Measurements from ENCODE around the gene CXCL5.
"Not testable (repeated sequence)": the region's sequence is repeated elsewhere in the genome, so short reads cannot be mapped to it uniquely, and the experiment has no call there.

CXCL5 gene

DNA sequence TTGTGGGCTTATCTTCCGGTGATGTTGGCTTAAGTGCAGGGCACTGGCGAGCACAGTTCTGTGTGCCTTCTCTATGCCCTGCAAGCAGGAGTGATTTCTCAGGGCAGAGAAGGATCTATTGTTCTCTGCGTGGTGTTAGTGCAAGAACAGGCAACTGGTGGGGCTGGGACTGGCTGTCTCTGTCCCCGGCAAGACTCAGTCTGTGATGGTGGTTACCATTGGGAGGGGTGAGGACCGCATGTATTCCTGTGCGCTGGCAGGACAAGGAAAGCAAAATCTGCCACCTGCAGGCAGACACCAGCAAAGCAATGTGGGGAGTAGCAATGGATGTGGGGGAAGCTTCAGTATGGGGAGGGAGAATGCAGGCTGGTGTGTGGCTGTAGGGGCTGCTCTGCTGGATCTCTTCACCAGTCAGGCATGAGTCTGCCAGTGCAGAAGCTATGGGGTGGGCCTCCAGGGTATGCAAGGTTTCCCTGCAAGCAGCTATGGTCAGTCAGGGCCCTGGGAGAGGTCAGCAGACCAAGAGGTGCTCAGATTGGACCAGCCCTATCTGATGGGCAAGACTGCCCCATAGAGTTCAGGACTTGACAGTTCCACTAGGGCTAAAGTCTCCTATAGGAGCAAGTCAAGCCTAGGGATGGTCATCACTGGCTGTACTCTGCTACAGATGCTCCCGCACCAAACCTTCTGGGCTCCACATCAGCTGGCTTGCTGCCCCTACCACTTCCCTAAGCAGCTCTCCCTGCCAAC, 33.4 kb downstream of the CXCL5 start:
- no peak for DNase-seq

DNA sequence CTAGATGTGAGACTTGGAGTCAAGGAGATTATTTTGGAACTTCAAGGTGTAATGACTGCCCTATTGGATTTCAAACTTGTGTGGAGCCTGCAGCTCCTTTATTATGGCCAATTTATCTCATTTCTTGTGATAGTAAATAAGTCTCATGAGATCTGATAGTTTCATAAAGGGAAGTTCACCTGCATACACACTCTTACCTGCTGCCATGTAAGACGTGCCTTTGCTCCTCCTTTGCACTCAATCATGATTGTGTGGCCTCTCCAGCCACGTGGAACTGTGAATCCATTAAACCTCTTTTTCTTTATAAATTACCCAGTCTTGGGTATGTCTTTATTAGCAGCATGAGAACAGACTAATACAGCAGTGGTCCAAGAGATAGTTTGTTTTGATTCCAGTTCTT, 35.8 kb downstream of the CXCL5 start:
- DNase-seq = no peak

DNA sequence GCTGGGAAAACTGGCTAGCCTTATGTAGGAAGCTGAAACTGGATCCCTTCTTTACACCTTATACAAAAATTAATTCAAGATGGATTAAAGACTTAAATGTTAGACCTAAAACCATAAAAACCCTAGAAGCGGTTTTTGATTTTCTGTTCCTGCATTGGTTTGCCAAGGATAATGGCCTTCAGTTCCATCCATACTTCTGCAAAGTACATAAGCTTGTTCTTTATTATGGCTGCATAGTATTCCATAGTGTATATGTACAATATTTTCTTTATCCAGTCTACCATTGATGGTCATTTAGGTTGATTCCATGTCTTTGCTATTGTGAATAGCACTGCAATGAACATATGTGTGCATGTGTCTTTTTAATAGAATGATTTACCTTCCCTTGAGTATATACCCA, 39.4 kb downstream of the CXCL5 start:
- DNase-seq = not testable (repeated sequence)

DNA sequence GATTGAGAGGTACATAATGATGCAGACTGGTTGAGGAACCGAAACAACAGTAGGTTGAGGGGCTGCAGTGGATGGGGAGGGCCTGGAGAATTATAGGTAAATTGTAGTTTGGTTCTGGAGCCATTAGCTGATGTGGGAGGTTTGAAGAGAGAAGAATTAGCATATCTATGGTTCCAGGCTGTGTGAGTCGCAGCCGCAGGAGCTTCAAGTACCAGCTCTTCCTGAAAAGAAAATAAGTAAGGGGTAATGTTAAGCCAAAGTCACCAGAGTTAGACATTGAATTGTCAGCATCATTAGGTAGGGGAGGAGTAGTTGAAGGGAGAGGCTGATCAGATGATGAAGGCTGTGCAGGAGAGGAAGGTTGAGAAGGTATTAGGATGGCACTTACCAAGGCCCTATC, 46.1 kb downstream of the CXCL5 start:
- no peak for DNase-seq

DNA sequence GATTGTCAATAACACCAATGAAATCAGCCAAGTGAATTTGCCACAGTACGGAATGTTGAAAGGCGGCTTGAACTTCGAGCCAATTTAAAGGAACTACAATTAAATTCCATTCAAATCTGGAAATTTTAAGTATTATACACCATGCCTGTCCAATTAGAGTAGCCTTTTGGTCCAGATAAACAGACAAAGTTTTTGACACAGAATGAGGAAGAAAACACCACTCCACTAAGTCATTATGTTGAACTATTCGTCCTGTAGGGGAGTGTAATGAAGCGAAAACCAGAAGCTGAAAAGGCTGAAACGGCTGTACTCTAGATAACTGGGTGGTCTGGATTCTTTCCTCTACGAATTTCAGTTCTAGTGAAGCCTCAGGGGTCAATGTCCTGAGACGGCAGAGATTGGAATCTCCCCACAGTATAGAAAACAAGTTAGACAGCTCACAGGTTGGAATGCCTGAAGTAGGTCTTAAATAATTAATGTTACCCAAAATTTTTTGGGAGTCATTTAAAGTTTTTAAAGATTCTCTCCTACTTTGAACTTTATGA, 48.0 kb downstream of the CXCL5 start:
- DNase-seq = not testable (repeated sequence)

DNA sequence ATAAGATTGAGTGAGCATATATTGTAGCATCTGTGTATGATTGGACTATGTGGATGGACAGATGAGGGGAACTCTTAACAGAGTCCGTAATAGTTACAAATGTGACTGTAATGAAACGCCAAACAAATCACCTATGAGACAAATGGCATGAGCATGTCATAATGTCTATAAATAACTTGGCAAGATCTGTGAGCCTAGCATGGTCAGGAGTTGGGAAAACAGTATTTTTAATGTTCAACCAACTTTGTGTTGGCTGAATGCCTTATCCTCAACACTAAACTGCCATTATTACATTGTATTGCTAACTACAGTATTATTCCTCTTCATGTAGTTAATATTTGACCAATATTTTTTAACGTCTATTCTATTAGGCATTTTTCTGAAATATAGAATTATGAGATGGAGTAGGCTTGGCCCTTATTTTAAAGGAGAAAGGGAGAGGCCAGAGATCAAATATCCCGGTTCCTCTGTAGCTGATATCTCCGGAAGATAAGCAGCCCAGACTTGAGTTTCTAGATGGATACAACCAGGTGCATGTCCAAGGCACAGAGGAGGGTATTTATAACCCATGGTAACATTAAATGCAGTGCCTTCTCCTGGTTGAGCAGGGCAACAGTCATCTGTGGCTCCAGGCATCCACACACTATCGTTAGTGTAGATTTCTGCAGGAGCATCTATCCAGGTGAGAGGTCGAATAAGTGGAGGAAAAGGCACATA, 49.3 kb downstream of the CXCL5 start:
- DNase-seq = no peak

GRCh38 chr4:73948291-73948690, 50.2 kb downstream of the CXCL5 start:
- DNase-seq = no peak

- no peak for DNase-seq
These were observed 51.1 kb downstream of the CXCL5 start for GRCh38 chr4:73947239-73947985.

GRCh38 chr4:73945674-73946449, 52.6 kb downstream of the CXCL5 start:
- no peak for DNase-seq

All from fibroblast of skin of right quadriceps (primary cell).